A172 (cell line): ENCODE results near the gene EARS2. TPM values are rescaled to one million over a fixed set of nuclear protein-coding genes. Genes with fewer than 3 reads are reported as not detected.
"Not testable (repeated sequence)": the region's sequence is repeated elsewhere in the genome, so short reads cannot be mapped to it uniquely, and the experiment has no call there.

Source experiments
- DNase-seq: peaks from one replicate; pipeline ENCODE4 v3.0.0-alpha.2; 2015; ENCODE audit warnings: low spot score
- total RNA-seq: library from RNA; depleted of rRNA; stranded (reverse); fragments of >200 nt; shearing (Covaris generic); gene quantifications from 2 replicates; pipeline ENCODE4 v1.2.3, GENCODE V29; 2014

Gene EARS2
- total RNA-seq, 1 experiment from 2014 or later = 33.1 TPM

GRCh38 chr16:23505671-23506605 is 51.2 kb downstream of the EARS2 start:
- DNase-seq = no peak

- DNase-seq = no peak
Observed at GRCh38 chr16:23505180-23505665, 51.9 kb downstream of the EARS2 start.

- DNase-seq = peak; percentile 99
Observed at GRCh38 chr16:23504453-23505179, 52.5 kb downstream of the EARS2 start.

GRCh38 chr16:23504076-23504452 is 53.1 kb downstream of the EARS2 start:
- peak; percentile 91 for DNase-seq

- no peak for DNase-seq
Observed at GRCh38 chr16:23502466-23502865, 54.7 kb downstream of the EARS2 start.

GRCh38 chr16:23501291-23501690 is 55.9 kb downstream of the EARS2 start:
- DNase-seq = no peak

- no peak for DNase-seq
Observed at GRCh38 chr16:23500862-23501225, 56.3 kb downstream of the EARS2 start.

- no peak for DNase-seq
Observed at GRCh38 chr16:23500212-23500861, 56.8 kb downstream of the EARS2 start.

- no peak for DNase-seq
Observed at GRCh38 chr16:23499801-23500200, 57.3 kb downstream of the EARS2 start.

- no peak for DNase-seq
Observed at GRCh38 chr16:23498863-23499262, 58.3 kb downstream of the EARS2 start.

- DNase-seq = no peak
Observed at GRCh38 chr16:23497543-23497868, 59.6 kb downstream of the EARS2 start.

- peak; percentile 74 for DNase-seq
Observed at GRCh38 chr16:23496821-23497542, 60.2 kb downstream of the EARS2 start.

GRCh38 chr16:23495671-23496070 is 61.5 kb downstream of the EARS2 start:
- DNase-seq = no peak

- DNase-seq = no peak
Observed at GRCh38 chr16:23494188-23494587, 63.0 kb downstream of the EARS2 start.

- DNase-seq = peak; percentile 74
Observed at GRCh38 chr16:23491490-23492391, 65.4 kb downstream of the EARS2 start.

- DNase-seq = no peak
Observed at GRCh38 chr16:23486480-23486879, 70.7 kb downstream of the EARS2 start.

GRCh38 chr16:23485841-23486240 is 71.3 kb downstream of the EARS2 start:
- DNase-seq = no peak

GRCh38 chr16:23485257-23485614 is 71.9 kb downstream of the EARS2 start:
- DNase-seq = no peak

GRCh38 chr16:23484510-23485256 is 72.5 kb downstream of the EARS2 start:
- no peak for DNase-seq

- not testable (repeated sequence) for DNase-seq
Observed at GRCh38 chr16:23483492-23483891, 73.7 kb downstream of the EARS2 start.
